Measurements from ENCODE around the gene STRN.

- TF ChIP-seq, protein P1, sequence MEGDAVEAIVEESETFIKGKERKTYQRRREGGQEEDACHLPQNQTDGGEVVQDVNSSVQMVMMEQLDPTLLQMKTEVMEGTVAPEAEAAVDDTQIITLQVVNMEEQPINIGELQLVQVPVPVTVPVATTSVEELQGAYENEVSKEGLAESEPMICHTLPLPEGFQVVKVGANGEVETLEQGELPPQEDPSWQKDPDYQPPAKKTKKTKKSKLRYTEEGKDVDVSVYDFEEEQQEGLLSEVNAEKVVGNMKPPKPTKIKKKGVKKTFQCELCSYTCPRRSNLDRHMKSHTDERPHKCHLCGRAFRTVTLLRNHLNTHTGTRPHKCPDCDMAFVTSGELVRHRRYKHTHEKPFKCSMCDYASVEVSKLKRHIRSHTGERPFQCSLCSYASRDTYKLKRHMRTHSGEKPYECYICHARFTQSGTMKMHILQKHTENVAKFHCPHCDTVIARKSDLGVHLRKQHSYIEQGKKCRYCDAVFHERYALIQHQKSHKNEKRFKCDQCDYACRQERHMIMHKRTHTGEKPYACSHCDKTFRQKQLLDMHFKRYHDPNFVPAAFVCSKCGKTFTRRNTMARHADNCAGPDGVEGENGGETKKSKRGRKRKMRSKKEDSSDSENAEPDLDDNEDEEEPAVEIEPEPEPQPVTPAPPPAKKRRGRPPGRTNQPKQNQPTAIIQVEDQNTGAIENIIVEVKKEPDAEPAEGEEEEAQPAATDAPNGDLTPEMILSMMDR (IDR thresholded peaks at IDR 0.05), result no peak
- no peak for TF ChIP-seq POLR2A (IDR thresholded peaks at IDR 0.05)
Measured at GRCh38 chr2:36869606-36870005, 96.7 kb downstream of the STRN start.
